ENCODE measurements around the gene DIPK1C.

Gene DIPK1C

GRCh38 chr18:74465775-74466174 lies 8.7 kb upstream of the DIPK1C start:
- in situ Hi-C loops (cut with MboI; ENCODE audit: low pct_unique_long_range_greater_than_20kb, low sequenced_read_pairs, unreplicated experiment): no loop called here
- no peak for DNase-seq (ENCODE audit: low spot score)
- TF ChIP-seq CTCF (IDR thresholded peaks at IDR 0.05; ENCODE audit: extremely low read depth, insufficient read depth, missing control alignments): no peak

- no peak for TF ChIP-seq CTCF (IDR thresholded peaks at IDR 0.05; ENCODE audit: extremely low read depth, insufficient read depth, missing control alignments)
- in situ Hi-C loops (cut with MboI; ENCODE audit: low pct_unique_long_range_greater_than_20kb, low sequenced_read_pairs, unreplicated experiment): no loop called here
- DNase-seq (ENCODE audit: low spot score): no peak
Observed at GRCh38 chr18:74463983-74464382, 6.9 kb upstream of the DIPK1C start.

GRCh38 chr18:74463254-74463653 lies 6.1 kb upstream of the DIPK1C start:
- no peak for TF ChIP-seq CTCF (IDR thresholded peaks at IDR 0.05; ENCODE audit: extremely low read depth, insufficient read depth, missing control alignments)
- in situ Hi-C loops (cut with MboI; ENCODE audit: low pct_unique_long_range_greater_than_20kb, low sequenced_read_pairs, unreplicated experiment): no loop called here

GRCh38 chr18:74460825-74461224 lies 3.7 kb upstream of the DIPK1C start:
- DNase-seq (ENCODE audit: low spot score): no peak
- no peak for TF ChIP-seq CTCF (IDR thresholded peaks at IDR 0.05; ENCODE audit: extremely low read depth, insufficient read depth, missing control alignments)
- in situ Hi-C loops (cut with MboI; ENCODE audit: low pct_unique_long_range_greater_than_20kb, low sequenced_read_pairs, unreplicated experiment): no loop called here

More at GRCh38 chr18:74463254-74463653, 6.1 kb upstream of the DIPK1C start:
- no peak for DNase-seq (ENCODE audit: low spot score)

- TF ChIP-seq CTCF (IDR thresholded peaks at IDR 0.05; ENCODE audit: extremely low read depth, insufficient read depth, missing control alignments): no peak
- in situ Hi-C loops (cut with MboI; ENCODE audit: low pct_unique_long_range_greater_than_20kb, low sequenced_read_pairs, unreplicated experiment): no loop called here
- no peak for DNase-seq (ENCODE audit: low spot score)
Observed at GRCh38 chr18:74459889-74460288, 2.8 kb upstream of the DIPK1C start.

- no peak for TF ChIP-seq CTCF (IDR thresholded peaks at IDR 0.05; ENCODE audit: extremely low read depth, insufficient read depth, missing control alignments)
- DNase-seq (ENCODE audit: low spot score): no peak
- in situ Hi-C loops (cut with MboI; ENCODE audit: low pct_unique_long_range_greater_than_20kb, low sequenced_read_pairs, unreplicated experiment): no loop called here
Observed at GRCh38 chr18:74457725-74458421, 765 bp upstream of the DIPK1C start.

Measured in GM13977 (cell line).